ENCODE results near the gene PPP6R2.

PPP6R2 gene

GRCh38 chr22:50305393-50305922, 37.7 kb upstream of the PPP6R2 start:
- no peak for DNase-seq (ENCODE audit: low read depth)

GRCh38 chr22:50305923-50306566, 37.1 kb upstream of the PPP6R2 start:
- peak; percentile 93 for DNase-seq (ENCODE audit: low read depth)

- DNase-seq (ENCODE audit: low read depth): peak; percentile 55
Measured at GRCh38 chr22:50306753-50307749, 36.1 kb upstream of the PPP6R2 start, which contains the start of gene PLXNB2. Gene PLXNB2, minus strand, starts transcription at chr22:50307646. Its CDS starts 17,062 bp downstream, at chr22:50290584.

- DNase-seq (ENCODE audit: low read depth): no peak
Measured at GRCh38 chr22:50307890-50308596, 35.1 kb upstream of the PPP6R2 start.

- DNase-seq (ENCODE audit: low read depth): peak; percentile 58
Measured at GRCh38 chr22:50308597-50308935, 34.6 kb upstream of the PPP6R2 start.

GRCh38 chr22:50308986-50309600, 34.0 kb upstream of the PPP6R2 start:
- no peak for DNase-seq (ENCODE audit: low read depth)

- DNase-seq (ENCODE audit: low read depth): no peak
Measured at GRCh38 chr22:50309601-50309991, 33.5 kb upstream of the PPP6R2 start.

- no peak for DNase-seq (ENCODE audit: low read depth)
Measured at GRCh38 chr22:50310031-50310722, 33.0 kb upstream of the PPP6R2 start.

- no peak for DNase-seq (ENCODE audit: low read depth)
Measured at GRCh38 chr22:50310949-50311444, 32.1 kb upstream of the PPP6R2 start.

GRCh38 chr22:50311606-50312351, 31.3 kb upstream of the PPP6R2 start:
- DNase-seq (ENCODE audit: low read depth): no peak

- DNase-seq (ENCODE audit: low read depth): no peak
Measured at GRCh38 chr22:50312371-50312770, 30.8 kb upstream of the PPP6R2 start.

- no peak for DNase-seq (ENCODE audit: low read depth)
Measured at GRCh38 chr22:50313021-50313420, 30.1 kb upstream of the PPP6R2 start.

GRCh38 chr22:50313600-50313999, 29.5 kb upstream of the PPP6R2 start:
- no peak for DNase-seq (ENCODE audit: low read depth)

- no peak for DNase-seq (ENCODE audit: low read depth)
Measured at GRCh38 chr22:50314081-50314454, 29.1 kb upstream of the PPP6R2 start.

GRCh38 chr22:50314455-50315288, 28.5 kb upstream of the PPP6R2 start:
- no peak for DNase-seq (ENCODE audit: low read depth)

GRCh38 chr22:50315289-50316113, 27.6 kb upstream of the PPP6R2 start:
- DNase-seq (ENCODE audit: low read depth): no peak

- no peak for DNase-seq (ENCODE audit: low read depth)
Measured at GRCh38 chr22:50316114-50317065, 26.7 kb upstream of the PPP6R2 start.

Measured in GM04504 (cell line).